NB4 (cell line): Measurements from ENCODE around the gene SYP.

ENCODE experiments used
- DNase-seq: peaks from one replicate; pipeline ENCODE4 v3.0.0; 2010; ENCODE audit warnings: low read depth
- H3K4me3 ChIP-seq: one replicate; pipeline ENCODE4 v1.5.1; 2011; ENCODE audit warnings: mild to moderate bottlenecking, low read depth, low read length, moderate library complexity
- CTCF ChIP-seq: IDR thresholded peaks from one replicate; pipeline ENCODE4 v1.5.1; 2012; ENCODE audit warnings: low read depth, low read length
- MAX ChIP-seq: IDR thresholded peaks from 2 replicates; pipeline ENCODE4 v1.6.1; 2011; ENCODE audit warnings: low read depth, low read length
- MYC ChIP-seq: IDR thresholded peaks from 2 replicates; pipeline ENCODE4 v1.6.1; 2011; ENCODE audit warnings: low read depth, low read length
- POLR2A ChIP-seq: IDR thresholded peaks from 2 replicates; pipeline ENCODE4 v1.6.1; 2011; ENCODE audit warnings: mild to moderate bottlenecking; ENCODE audit not compliant: insufficient read length; ENCODE audit errors: extremely low read depth

SYP gene

GRCh38 chrX:49164589-49165360 is 35.2 kb downstream of the SYP start:
- H3K4me3 ChIP-seq = no peak overlapping the region
- no peak for DNase-seq
- TF ChIP-seq MYC (no peak), MAX (no peak), CTCF (no peak), POLR2A (no peak)

- peak; percentile 51 for TF ChIP-seq POLR2A
- TF ChIP-seq MAX = 0 out of 2 replicates have a peak, but pooled peaks have one; percentile 10
- peak; percentile 42 for TF ChIP-seq CTCF
- 0 out of 2 replicates have a peak, but pooled peaks have one; percentile 12 for TF ChIP-seq MYC
- peak; percentile 87 for DNase-seq
These were observed 36.2 kb downstream of the SYP start for GRCh38 chrX:49163555-49164419.

GRCh38 chrX:49162620-49163019 is 37.4 kb downstream of the SYP start, which contains the start of gene MAGIX:
TSS of gene MAGIX (plus strand) at chrX:49162758. CDS start at chrX:49162890, 132 bp downstream.
- TF ChIP-seq MAX (no peak), CTCF (no peak), MYC (no peak), POLR2A (no peak)
- DNase-seq = no peak
- peak within 1 kb of the TSS; percentile 50 for H3K4me3 ChIP-seq

More at GRCh38 chrX:49163555-49164419, 36.2 kb downstream of the SYP start:
- H3K4me3 ChIP-seq = peak overlapping the region; percentile 50

- no peak for DNase-seq
- TF ChIP-seq MYC = no peak
- TF ChIP-seq MAX = no peak
- no peak for TF ChIP-seq POLR2A
- TF ChIP-seq CTCF = no peak
- no peak overlapping the region for H3K4me3 ChIP-seq
These were observed 38.4 kb downstream of the SYP start for GRCh38 chrX:49161632-49162031.

GRCh38 chrX:49160908-49161307 is 39.1 kb downstream of the SYP start:
- TF ChIP-seq CTCF = no peak
- no peak for TF ChIP-seq MYC
- TF ChIP-seq MAX = no peak
- TF ChIP-seq POLR2A = no peak
- DNase-seq = no peak

More at GRCh38 chrX:49160908-49161307, 39.1 kb downstream of the SYP start:
- no peak overlapping the region for H3K4me3 ChIP-seq
